GM23248 (cell line): Measurements from ENCODE around the gene PRKG2.

Experiments used
- EZH2 ChIP-seq: fragments of 200-600 bp; sonication (generic); IDR thresholded peaks from 2 replicates; pipeline ENCODE4 v1.6.1; 2018; ENCODE audit warnings: antibody characterized with exemption, mild to moderate bottlenecking; ENCODE audit not compliant: insufficient read depth, poor library complexity, severe bottlenecking
- EZH2phosphoT487 ChIP-seq: fragments of 200-600 bp; sonication (generic); IDR thresholded peaks from 2 replicates; pipeline ENCODE4 v1.6.1; 2018; ENCODE audit warnings: antibody characterized with exemption, moderate library complexity, mild to moderate bottlenecking, low read depth; ENCODE audit not compliant: insufficient read depth

GRCh38 chr4:81096566-81096965 is 118.5 kb downstream of the PRKG2 start:
- TF ChIP-seq EZH2phosphoT487 = no peak
- TF ChIP-seq EZH2 = no peak
